Lower lobe of right lung (tissue), 2 donors: ENCODE results near the gene FBXW4. TPM values are rescaled to one million over a fixed set of nuclear protein-coding genes. Genes with fewer than 3 reads are reported as not detected.

Experiments used
- ATAC-seq, 2 donors: fragments of 200-7000 bp; cut with Tn5 transposase; one replicate each; pipeline ENCODE4 v1.9.1; 2020 to 2022; ENCODE audit warnings: mild to moderate bottlenecking in 2 of 2, moderate library complexity in 2 of 2
- DNase-seq: peaks from one replicate; pipeline ENCODE4 v3.0.0-alpha.2; 2020
- H3K27ac ChIP-seq: fragments of 200-600 bp; one replicate; pipeline ENCODE4 v1.8.0; 2022
- H3K27me3 ChIP-seq: fragments of 200-600 bp; one replicate; pipeline ENCODE4 v1.8.0; 2022; ENCODE audit warnings: low read depth
- H3K36me3 ChIP-seq: fragments of 200-600 bp; one replicate; pipeline ENCODE4 v1.8.0; 2022; ENCODE audit warnings: mild to moderate bottlenecking
- H3K4me1 ChIP-seq: fragments of 200-600 bp; one replicate; pipeline ENCODE4 v1.8.0; 2022
- H3K4me3 ChIP-seq: fragments of 200-600 bp; one replicate; pipeline ENCODE4 v1.8.0; 2022; ENCODE audit warnings: mild to moderate bottlenecking
- H3K9me3 ChIP-seq: fragments of 200-600 bp; one replicate; pipeline ENCODE4 v1.8.0; 2022
- CTCF ChIP-seq: fragments of 200-600 bp; IDR thresholded peaks from one replicate; pipeline ENCODE4 v1.8.0; 2022; ENCODE audit warnings: antibody characterized with exemption, mild to moderate bottlenecking
- intact Hi-C: fragments of 100-400 bp; cut with DNase I; formaldehyde crosslinking; loops from one replicate; pipeline ENCODE4 v1.11.0; 2022
- total RNA-seq: library from RNA; stranded (reverse); fragmentation: NEBNext Ultra II Directional; extraction: Animal tissue kit (Norgen Biotek cat#: 25700); gene quantifications from one replicate; pipeline ENCODE4 v1.2.1, GENCODE V29; 2021
- donor health status: DM: no; HTN: yes; CAD: no; lungs with severe emphysema.

Gene FBXW4
- total RNA-seq, 1 donor from 2014 or later: 88.6 TPM

- no peak for ATAC-seq
- Histone ChIP-seq H3K27me3 (no peaks in the 10 kb centered on the region), H3K4me3 (no peak overlapping the region), H3K27ac (no peak overlapping the region), H3K4me1 (no peaks in the 10 kb centered on the region), H3K36me3 (no peaks in the 10 kb centered on the region), H3K9me3 (no peaks in the 10 kb centered on the region)
- intact Hi-C loops: no loop called here
- no peak for DNase-seq
- TF ChIP-seq CTCF: no peak
Observed at GRCh38 chr10:101726115-101726387, 31.1 kb upstream of the FBXW4 start.

- intact Hi-C loops: no loop called here
- Histone ChIP-seq H3K27ac (no peak overlapping the region), H3K9me3 (no peaks in the 10 kb centered on the region), H3K4me1 (no peaks in the 10 kb centered on the region), H3K36me3 (no peaks in the 10 kb centered on the region), H3K4me3 (no peak overlapping the region), H3K27me3 (no peaks in the 10 kb centered on the region)
- no peak for TF ChIP-seq CTCF
- DNase-seq (no peak), ATAC-seq (no peak)
Observed at GRCh38 chr10:101725296-101726114, 30.5 kb upstream of the FBXW4 start.

GRCh38 chr10:101724446-101724845 lies 29.5 kb upstream of the FBXW4 start:
- H3K36me3 ChIP-seq: no peaks in the 10 kb centered on the region
- H3K4me3 ChIP-seq: no peak overlapping the region
- no peak for DNase-seq
- intact Hi-C loops: no loop called here
- ATAC-seq: no peak
- no peaks in the 10 kb centered on the region for H3K27me3 ChIP-seq
- H3K9me3 ChIP-seq: no peaks in the 10 kb centered on the region
- no peak overlapping the region for H3K27ac ChIP-seq
- no peak for TF ChIP-seq CTCF
- no peaks in the 10 kb centered on the region for H3K4me1 ChIP-seq

GRCh38 chr10:101723176-101723575 lies 28.2 kb upstream of the FBXW4 start:
- no peaks in the 10 kb centered on the region for H3K27me3 ChIP-seq
- intact Hi-C loops: no loop called here
- H3K27ac ChIP-seq: no peak overlapping the region
- H3K36me3 ChIP-seq: no peaks in the 10 kb centered on the region
- no peaks in the 10 kb centered on the region for H3K9me3 ChIP-seq
- H3K4me3 ChIP-seq: no peak overlapping the region
- no peak for TF ChIP-seq CTCF
- DNase-seq (no peak), ATAC-seq (no peak)
- H3K4me1 ChIP-seq: no peaks in the 10 kb centered on the region

GRCh38 chr10:101721806-101722205 lies 26.8 kb upstream of the FBXW4 start:
- TF ChIP-seq CTCF: no peak

More at GRCh38 chr10:101721806-101722205, 26.8 kb upstream of the FBXW4 start:
- Histone ChIP-seq H3K9me3 (no peaks in the 10 kb centered on the region), H3K27me3 (no peaks in the 10 kb centered on the region), H3K27ac (no peak overlapping the region), H3K4me1 (no peaks in the 10 kb centered on the region), H3K36me3 (no peaks in the 10 kb centered on the region), H3K4me3 (no peak overlapping the region)
- ATAC-seq: no peak
- DNase-seq: no peak
- intact Hi-C loops: no loop called here
